GM12878 (cell line): ENCODE results near the gene CHURC1. TPM values are rescaled to one million over a fixed set of nuclear protein-coding genes. Genes with fewer than 3 reads are reported as not detected.

Experiments used
- ATAC-seq: fragments of 200-7000 bp; cut with Tn5 transposase; 3 replicates; pipeline ENCODE4 v1.9.1; 2020; ENCODE audit warnings: mild to moderate bottlenecking, moderate library complexity
- BruUV-seq: library from RNA; stranded (reverse); fragments of 400-500 nt; replicated peaks from 2 replicates; lab custom pipeline; 2021; lab: Mats Ljungman, UMichigan
- CTCF ChIA-PET: fragments of 300-600 bp; sonication (Branson Sonifier 250); formaldehyde crosslinking; extraction: SDS; loops from one replicate; lab custom pipeline; 2021; ENCODE audit warnings: inconsistent platforms; lab: Yijun Ruan, JAX
- POLR2A ChIA-PET: fragments of 350-600 bp; formaldehyde crosslinking; extraction: SDS; loops from one replicate; lab custom pipeline; 2021; ENCODE audit warnings: inconsistent platforms; lab: Charles Lee
- RAD21 ChIA-PET: fragments of 300-600 bp; sonication (Branson Sonifier 250); formaldehyde crosslinking; loops from one replicate; lab custom pipeline; 2023; ENCODE audit warnings: antibody characterized with exemption; ENCODE audit not compliant: unreplicated experiment; lab: Charles Lee
- SMC1A ChIA-PET: fragments of 300-600 bp; sonication (Branson Sonifier 250); formaldehyde crosslinking; loops from one replicate; lab custom pipeline; 2023; ENCODE audit not compliant: unreplicated experiment, uncharacterized antibody; lab: Charles Lee
- DNase-seq: peaks from one replicate; pipeline ENCODE4 v3.0.0-alpha.2; 2011; ENCODE audit warnings: low read depth, low spot score
- FAIRE-seq: peaks from 3 replicates; lab custom pipeline; 2011; peaks lifted over from hg19 to GRCh38; lab: Jason Lieb, UNC
- H2AFZ ChIP-seq: 2 replicates; pipeline ENCODE4 v1.6.0; 2011; ENCODE audit warnings: low read depth, low read length, control low read depth; ENCODE audit not compliant: control insufficient read depth
- H3K27ac ChIP-seq: 2 replicates; pipeline ENCODE4 v1.5.1; 2011; ENCODE audit warnings: control low read depth; ENCODE audit not compliant: control insufficient read depth, insufficient read depth
- H3K27me3 ChIP-seq, 2 experiments: replicated peaks in 1 of 2; 2 replicates each; pipeline versions ENCODE4 v1.6.0 to v1.6.1; 2011; ENCODE audit warnings: low read length in 1 of 2; ENCODE audit not compliant: control insufficient read depth in 2 of 2, insufficient read depth in 2 of 2
- H3K36me3 ChIP-seq, 2 experiments: 2 replicates each; pipeline ENCODE4 v1.5.1; 2011; ENCODE audit warnings: low read length in 1 of 2; ENCODE audit not compliant: control insufficient read depth in 2 of 2, insufficient read depth in 2 of 2
- H3K4me1 ChIP-seq: 2 replicates; pipeline ENCODE4 v1.6.1; 2011; ENCODE audit warnings: mild to moderate bottlenecking, low read length, moderate library complexity, mixed read lengths; ENCODE audit not compliant: control insufficient read depth, insufficient read depth
- H3K4me2 ChIP-seq: 2 replicates; pipeline ENCODE4 v1.6.0; 2011; ENCODE audit warnings: control low read depth; ENCODE audit not compliant: control insufficient read depth, insufficient read depth
- H3K4me3 ChIP-seq: fragments of 200-600 bp; sonication (generic); 2 replicates; pipeline ENCODE4 v1.5.1; 2016
- H3K79me2 ChIP-seq: 2 replicates; pipeline ENCODE4 v1.6.0; 2011; ENCODE audit warnings: low read length; ENCODE audit not compliant: control insufficient read depth, insufficient read depth
- H3K9ac ChIP-seq: 2 replicates; pipeline ENCODE4 v1.8.0; 2011; ENCODE audit warnings: low read length, control low read depth, mixed read lengths; ENCODE audit not compliant: control insufficient read depth, insufficient read depth
- H3K9me3 ChIP-seq: replicated peaks from 3 replicates; pipeline ENCODE4 v1.5.1; 2011; ENCODE audit warnings: mild to moderate bottlenecking, low read length; ENCODE audit not compliant: control insufficient read depth, insufficient read depth
- H4K20me1 ChIP-seq: 2 replicates; pipeline ENCODE4 v1.6.0; 2011; ENCODE audit not compliant: control insufficient read depth, insufficient read depth
- ASH2L ChIP-seq: fragments of 300-600, 200-600 bp; sonication (generic); IDR thresholded peaks from 2 replicates; pipeline ENCODE4 v1.6.1; 2017; ENCODE audit warnings: low read depth, mild to moderate bottlenecking, borderline replicate concordance
- ETV6 ChIP-seq, 2 experiments: fragments of 450-650 bp in 1 of 2; IDR thresholded peaks in 1 of 2; conservative IDR thresholded peaks in 1 of 2; 2 replicates each; pipeline ENCODE4 v1.6.1; 2014; ENCODE audit warnings: antibody characterized with exemption in 1 of 2, borderline replicate concordance in 1 of 2, low read depth in 1 of 2, mild to moderate bottlenecking in 1 of 2, moderate library complexity in 1 of 2
- HDAC2 ChIP-seq: fragments of 200-600 bp; sonication (generic); IDR thresholded peaks from 2 replicates; pipeline ENCODE4 v1.6.1; 2017
- KAT2A ChIP-seq: conservative IDR thresholded peaks from 2 replicates; pipeline ENCODE4 v1.6.1; 2011; ENCODE audit warnings: low read depth, low read length; ENCODE audit not compliant: control insufficient read depth
- RB1 ChIP-seq: fragments of 450-650 bp; formaldehyde crosslinking; IDR thresholded peaks from 2 replicates; pipeline ENCODE4 v1.6.1; 2017; ENCODE audit warnings: mild to moderate bottlenecking, borderline replicate concordance
- RBBP5 ChIP-seq: fragments of 200-600 bp; sonication (generic); conservative IDR thresholded peaks from 2 replicates; pipeline ENCODE4 v1.6.1; 2016
- TCF3 ChIP-seq: IDR thresholded peaks from 2 replicates; pipeline ENCODE4 v1.6.1; 2012; ENCODE audit warnings: low read depth, mild to moderate bottlenecking, low read length, borderline replicate concordance; ENCODE audit not compliant: insufficient read depth
- WGBS: methylation state at CpG from one replicate; pipeline ENCODE4 v1.1.6; 2016; ENCODE audit warnings: low lambda C conversion rate; ENCODE audit not compliant: insufficient replicate concordance, insufficient coverage; ENCODE audit errors: missing lambda C conversion rate; 5-methylcytosine and 5-hydroxymethylcytosine counted together
- in situ Hi-C: fragments of 300-500 bp; cut with MboI; formaldehyde crosslinking; loops from 9 replicates; pipeline ENCODE4 v1.14.3; 2018; ENCODE audit warnings: mixed read lengths
- intact Hi-C: fragments of 100-400 bp; cut with micrococcal nuclease; formaldehyde crosslinking; loops from one replicate; pipeline ENCODE4 v1.14.2; 2022; ENCODE audit not compliant: unreplicated experiment
- polyA plus RNA-seq, 11 experiments: library from polyadenylated mRNA; depleted of rRNA in 4 of 11; unstranded in 6 of 11; stranded (reverse) in 5 of 11; fragments of >200 nt; fragmentation: Nextera tagmentation in 4 of 11; fragmentation: Illumina TruSeq in 1 of 11; extraction: Ambion mirVana in 4 of 11; extraction: Trizol in 1 of 11; gene quantifications; 1 replicate in 1 of 11; 2 replicates in 10 of 11; pipeline versions ENCODE4 v1.2.1 to v1.2.3, GENCODE V29; 2011 to 2016; ENCODE audit warnings: inconsistent platforms in 2 of 11, missing spikeins in 2 of 11, low read depth in 1 of 11
- total RNA-seq, 4 experiments: library from RNA; depleted of rRNA in 3 of 4; stranded (reverse); fragments of >200 nt in 3 of 4; fragmentation: Illumina TruSeq in 1 of 4; extraction: Trizol in 1 of 4; gene quantifications; 2 replicates each; pipeline versions ENCODE4 v1.2.1 to v1.2.3, GENCODE V29; 2013 to 2021
- TF ChIP-seq, protein P1 (sequence below): IDR thresholded peaks from 2 replicates; pipeline ENCODE4 v1.6.1; 2012; ENCODE audit warnings: low read depth, low read length, improper control_type of control experiment
- TF ChIP-seq, protein P2 (sequence below): fragments of 450-650 bp; IDR thresholded peaks from 2 replicates; pipeline ENCODE4 v1.6.1; 2017; ENCODE audit warnings: mild to moderate bottlenecking, moderate library complexity
- TF ChIP-seq, protein P3 (sequence below): fragments of 450-650 bp; formaldehyde crosslinking; IDR thresholded peaks from 2 replicates; pipeline ENCODE4 v1.4.0; 2020; ENCODE audit warnings: mild to moderate bottlenecking, moderate library complexity
- TF ChIP-seq, protein P4 (sequence below): fragments of 450-650 bp; conservative IDR thresholded peaks from 2 replicates; pipeline ENCODE4 v1.6.1; 2017; ENCODE audit warnings: mild to moderate bottlenecking, moderate library complexity
- TF ChIP-seq, protein P5 (sequence below): IDR thresholded peaks from 2 replicates; pipeline ENCODE4 v1.6.1; 2011; ENCODE audit warnings: borderline replicate concordance, low read depth, mild to moderate bottlenecking, moderate library complexity, mixed read lengths, low read length; ENCODE audit not compliant: insufficient read depth; ENCODE audit errors: extremely low read length

CHURC1 gene
- total and polyA plus RNA-seq, 10 of the 15 experiments (the other 5 are each of a cell fraction or from before 2014, with no cell fraction given): 41.0 to 421 (median 140) TPM

DNA sequence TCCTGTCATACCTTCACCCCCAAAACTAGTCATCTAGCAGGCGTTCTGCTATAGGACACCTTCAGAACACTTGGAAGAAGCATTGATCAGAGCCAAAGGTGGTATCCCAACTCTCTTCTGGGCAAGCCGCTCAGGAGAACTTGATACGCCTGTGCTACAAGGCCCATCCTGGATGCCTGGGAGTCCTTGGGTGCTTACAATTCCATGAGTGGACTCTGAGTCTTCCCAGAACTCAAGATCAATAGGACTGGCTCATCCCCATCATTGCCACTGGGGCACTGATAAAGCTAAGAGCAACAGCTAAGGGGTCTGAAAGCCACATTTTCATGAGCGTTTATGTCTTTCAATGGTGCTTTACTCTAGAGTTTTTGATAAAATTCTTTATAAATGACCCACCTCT is 36.4 kb upstream of the CHURC1 start:
- 72% methylated on average over 4 of the region's 4 CpGs for WGBS
- ChIA-PET RAD21 (interaction anchor here (0.6 to 1.5 kb wide), 2 partner anchors 8 to 289 kb away, joined by 3 read pairs; no protein-coding TSS in a partner anchor), SMC1A (interaction anchor here (1.0 to 2.6 kb wide), 2 partner anchors 14 to 389 kb away, joined by 3 to 10 read pairs; no protein-coding TSS in a partner anchor), CTCF (interaction anchor here (0.9 to 6.7 kb wide), 2 partner anchors 9 to 14 kb away, joined by 4 to 75 read pairs; no protein-coding TSS in a partner anchor), POLR2A (interaction anchor here (0.9 kb wide), 1 partner anchor 15 kb away, joined by 3 read pairs; no protein-coding TSS in a partner anchor)
- H3K4me1 ChIP-seq: no peaks in the 10 kb centered on the region
- DNase-seq: no peak
- H3K27ac ChIP-seq: no peak overlapping the region
- no peak for FAIRE-seq
- BruUV-seq: no TSS peak
- H3K79me2 ChIP-seq: no peaks in the 10 kb centered on the region
- H3K9me3 ChIP-seq: no peaks in the 10 kb centered on the region
- no peaks in the 10 kb centered on the region for H4K20me1 ChIP-seq
- no peak overlapping the region for H3K4me2 ChIP-seq
- intact Hi-C loops (no loop called here), in situ Hi-C loops (loop anchor here (25.0 kb wide), 1 partner anchor 516 kb away; no protein-coding TSS in a partner anchor)
- H3K27me3 ChIP-seq: peaks cover 7 to 20% of the 10 kb centered on the region in 2 experiments
- no peak overlapping the region for H3K9ac ChIP-seq
- no peak for ATAC-seq
- H3K36me3 ChIP-seq: no peaks in the 10 kb centered on the region
- no peak overlapping the region for H3K4me3 ChIP-seq
- no peak overlapping the region for H2AFZ ChIP-seq
- TF ChIP-seq ASH2L (no peak), RBBP5 (no peak), ETV6 (conservative IDR thresholded peaks at IDR 0.05 in 1 of 2, IDR thresholded peaks at IDR 0.05 in 1 of 2; ENCODE audit: borderline replicate concordance in 1 of 2, low read depth in 1 of 2) (no peak), KAT2A (no peak), RB1 (no peak), TCF3 (no peak), HDAC2 (no peak)
- TF ChIP-seq, protein P1, sequence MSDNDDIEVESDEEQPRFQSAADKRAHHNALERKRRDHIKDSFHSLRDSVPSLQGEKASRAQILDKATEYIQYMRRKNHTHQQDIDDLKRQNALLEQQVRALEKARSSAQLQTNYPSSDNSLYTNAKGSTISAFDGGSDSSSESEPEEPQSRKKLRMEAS: no peak
- TF ChIP-seq, protein P2, sequence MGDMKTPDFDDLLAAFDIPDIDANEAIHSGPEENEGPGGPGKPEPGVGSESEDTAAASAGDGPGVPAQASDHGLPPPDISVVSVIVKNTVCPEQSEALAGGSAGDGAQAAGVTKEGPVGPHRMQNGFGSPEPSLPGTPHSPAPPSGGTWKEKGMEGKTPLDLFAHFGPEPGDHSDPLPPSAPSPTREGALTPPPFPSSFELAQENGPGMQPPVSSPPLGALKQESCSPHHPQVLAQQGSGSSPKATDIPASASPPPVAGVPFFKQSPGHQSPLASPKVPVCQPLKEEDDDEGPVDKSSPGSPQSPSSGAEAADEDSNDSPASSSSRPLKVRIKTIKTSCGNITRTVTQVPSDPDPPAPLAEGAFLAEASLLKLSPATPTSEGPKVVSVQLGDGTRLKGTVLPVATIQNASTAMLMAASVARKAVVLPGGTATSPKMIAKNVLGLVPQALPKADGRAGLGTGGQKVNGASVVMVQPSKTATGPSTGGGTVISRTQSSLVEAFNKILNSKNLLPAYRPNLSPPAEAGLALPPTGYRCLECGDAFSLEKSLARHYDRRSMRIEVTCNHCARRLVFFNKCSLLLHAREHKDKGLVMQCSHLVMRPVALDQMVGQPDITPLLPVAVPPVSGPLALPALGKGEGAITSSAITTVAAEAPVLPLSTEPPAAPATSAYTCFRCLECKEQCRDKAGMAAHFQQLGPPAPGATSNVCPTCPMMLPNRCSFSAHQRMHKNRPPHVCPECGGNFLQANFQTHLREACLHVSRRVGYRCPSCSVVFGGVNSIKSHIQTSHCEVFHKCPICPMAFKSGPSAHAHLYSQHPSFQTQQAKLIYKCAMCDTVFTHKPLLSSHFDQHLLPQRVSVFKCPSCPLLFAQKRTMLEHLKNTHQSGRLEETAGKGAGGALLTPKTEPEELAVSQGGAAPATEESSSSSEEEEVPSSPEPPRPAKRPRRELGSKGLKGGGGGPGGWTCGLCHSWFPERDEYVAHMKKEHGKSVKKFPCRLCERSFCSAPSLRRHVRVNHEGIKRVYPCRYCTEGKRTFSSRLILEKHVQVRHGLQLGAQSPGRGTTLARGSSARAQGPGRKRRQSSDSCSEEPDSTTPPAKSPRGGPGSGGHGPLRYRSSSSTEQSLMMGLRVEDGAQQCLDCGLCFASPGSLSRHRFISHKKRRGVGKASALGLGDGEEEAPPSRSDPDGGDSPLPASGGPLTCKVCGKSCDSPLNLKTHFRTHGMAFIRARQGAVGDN: no peak
- TF ChIP-seq, protein P3, sequence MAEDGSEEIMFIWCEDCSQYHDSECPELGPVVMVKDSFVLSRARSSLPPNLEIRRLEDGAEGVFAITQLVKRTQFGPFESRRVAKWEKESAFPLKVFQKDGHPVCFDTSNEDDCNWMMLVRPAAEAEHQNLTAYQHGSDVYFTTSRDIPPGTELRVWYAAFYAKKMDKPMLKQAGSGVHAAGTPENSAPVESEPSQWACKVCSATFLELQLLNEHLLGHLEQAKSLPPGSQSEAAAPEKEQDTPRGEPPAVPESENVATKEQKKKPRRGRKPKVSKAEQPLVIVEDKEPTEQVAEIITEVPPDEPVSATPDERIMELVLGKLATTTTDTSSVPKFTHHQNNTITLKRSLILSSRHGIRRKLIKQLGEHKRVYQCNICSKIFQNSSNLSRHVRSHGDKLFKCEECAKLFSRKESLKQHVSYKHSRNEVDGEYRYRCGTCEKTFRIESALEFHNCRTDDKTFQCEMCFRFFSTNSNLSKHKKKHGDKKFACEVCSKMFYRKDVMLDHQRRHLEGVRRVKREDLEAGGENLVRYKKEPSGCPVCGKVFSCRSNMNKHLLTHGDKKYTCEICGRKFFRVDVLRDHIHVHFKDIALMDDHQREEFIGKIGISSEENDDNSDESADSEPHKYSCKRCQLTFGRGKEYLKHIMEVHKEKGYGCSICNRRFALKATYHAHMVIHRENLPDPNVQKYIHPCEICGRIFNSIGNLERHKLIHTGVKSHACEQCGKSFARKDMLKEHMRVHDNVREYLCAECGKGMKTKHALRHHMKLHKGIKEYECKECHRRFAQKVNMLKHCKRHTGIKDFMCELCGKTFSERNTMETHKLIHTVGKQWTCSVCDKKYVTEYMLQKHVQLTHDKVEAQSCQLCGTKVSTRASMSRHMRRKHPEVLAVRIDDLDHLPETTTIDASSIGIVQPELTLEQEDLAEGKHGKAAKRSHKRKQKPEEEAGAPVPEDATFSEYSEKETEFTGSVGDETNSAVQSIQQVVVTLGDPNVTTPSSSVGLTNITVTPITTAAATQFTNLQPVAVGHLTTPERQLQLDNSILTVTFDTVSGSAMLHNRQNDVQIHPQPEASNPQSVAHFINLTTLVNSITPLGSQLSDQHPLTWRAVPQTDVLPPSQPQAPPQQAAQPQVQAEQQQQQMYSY (CRISPR knock-in tag): no peak
- TF ChIP-seq, protein P4, sequence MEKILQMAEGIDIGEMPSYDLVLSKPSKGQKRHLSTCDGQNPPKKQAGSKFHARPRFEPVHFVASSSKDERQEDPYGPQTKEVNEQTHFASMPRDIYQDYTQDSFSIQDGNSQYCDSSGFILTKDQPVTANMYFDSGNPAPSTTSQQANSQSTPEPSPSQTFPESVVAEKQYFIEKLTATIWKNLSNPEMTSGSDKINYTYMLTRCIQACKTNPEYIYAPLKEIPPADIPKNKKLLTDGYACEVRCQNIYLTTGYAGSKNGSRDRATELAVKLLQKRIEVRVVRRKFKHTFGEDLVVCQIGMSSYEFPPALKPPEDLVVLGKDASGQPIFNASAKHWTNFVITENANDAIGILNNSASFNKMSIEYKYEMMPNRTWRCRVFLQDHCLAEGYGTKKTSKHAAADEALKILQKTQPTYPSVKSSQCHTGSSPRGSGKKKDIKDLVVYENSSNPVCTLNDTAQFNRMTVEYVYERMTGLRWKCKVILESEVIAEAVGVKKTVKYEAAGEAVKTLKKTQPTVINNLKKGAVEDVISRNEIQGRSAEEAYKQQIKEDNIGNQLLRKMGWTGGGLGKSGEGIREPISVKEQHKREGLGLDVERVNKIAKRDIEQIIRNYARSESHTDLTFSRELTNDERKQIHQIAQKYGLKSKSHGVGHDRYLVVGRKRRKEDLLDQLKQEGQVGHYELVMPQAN: no peak
- TF ChIP-seq, protein P5, sequence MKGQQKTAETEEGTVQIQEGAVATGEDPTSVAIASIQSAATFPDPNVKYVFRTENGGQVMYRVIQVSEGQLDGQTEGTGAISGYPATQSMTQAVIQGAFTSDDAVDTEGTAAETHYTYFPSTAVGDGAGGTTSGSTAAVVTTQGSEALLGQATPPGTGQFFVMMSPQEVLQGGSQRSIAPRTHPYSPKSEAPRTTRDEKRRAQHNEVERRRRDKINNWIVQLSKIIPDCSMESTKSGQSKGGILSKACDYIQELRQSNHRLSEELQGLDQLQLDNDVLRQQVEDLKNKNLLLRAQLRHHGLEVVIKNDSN: no peak
